K562 (cell line): ENCODE measurements around the gene CFAP58. TPM values are rescaled to one million over a fixed set of nuclear protein-coding genes. Genes with fewer than 3 reads are reported as not detected.

Source experiments
- ATAC-seq: fragments of 200-7000 bp; cut with Tn5 transposase; 3 replicates; pipeline ENCODE4 v1.9.1; 2020; ENCODE audit warnings: moderate library complexity
- BruUV-seq: library from RNA; stranded (reverse); fragments of 400-500 nt; replicated peaks from 2 replicates; lab custom pipeline; 2021; lab: Mats Ljungman, UMichigan
- CTCF ChIA-PET: fragments of 300-600 bp; formaldehyde crosslinking; extraction: SDS; loops from one replicate; lab custom pipeline; 2021; ENCODE audit warnings: low intra/inter-chr PET ratio; lab: Yijun Ruan, JAX
- POLR2A ChIA-PET: fragments of 300-600, 350-650 bp; sonication (Branson Sonifier 250); formaldehyde crosslinking; extraction: SDS; loops from one replicate; lab custom pipeline; 2021; ENCODE audit warnings: antibody characterized with exemption, inconsistent platforms; lab: Yijun Ruan, JAX
- DNase-seq, 4 experiments: peaks; one replicate each; pipeline versions ENCODE4 v3.0.0 to v3.0.0-alpha.2; 2011 to 2018; ENCODE audit warnings: low spot score in 3 of 4, mixed read lengths in 3 of 4; ENCODE audit errors: extremely low read depth in 1 of 4
- FAIRE-seq: peaks from 2 replicates; lab custom pipeline; 2011; peaks lifted over from hg19 to GRCh38; lab: Jason Lieb, UNC
- H2AFZ ChIP-seq: 2 replicates; pipeline ENCODE4 v1.6.0; 2011; ENCODE audit warnings: low read depth, low read length, control low read depth, inconsistent platforms
- H3K27ac ChIP-seq: fragments of 200-600 bp; 3 replicates; pipeline ENCODE4 v1.8.0; 2011; ENCODE audit warnings: low read depth, mild to moderate bottlenecking, control low read depth, inconsistent platforms, low read length, moderate library complexity, mixed read lengths; ENCODE audit errors: extremely low read depth
- H3K27me3 ChIP-seq, 2 experiments: fragments of 300-600 bp in 1 of 2; 2 replicates in 1 of 2; 3 replicates in 1 of 2; pipeline versions ENCODE4 v1.6.0 to v1.8.0; 2011; ENCODE audit warnings: inconsistent platforms in 2 of 2, low read length in 2 of 2, mild to moderate bottlenecking in 1 of 2, mixed read lengths in 1 of 2, moderate library complexity in 1 of 2; ENCODE audit not compliant: control insufficient read depth in 2 of 2, insufficient read depth in 2 of 2
- H3K36me3 ChIP-seq: fragments of 300-600 bp; 3 replicates; pipeline ENCODE4 v1.8.0; 2011; ENCODE audit warnings: mild to moderate bottlenecking, low read length, inconsistent platforms; ENCODE audit not compliant: control insufficient read depth, insufficient read depth
- H3K4me1 ChIP-seq, 2 experiments: fragments of 200-600 bp in 1 of 2; replicated peaks in 1 of 2; 2 replicates in 1 of 2; 3 replicates in 1 of 2; pipeline versions ENCODE4 v1.5.1 to v1.8.0; 2011; ENCODE audit warnings: inconsistent platforms in 2 of 2, low read length in 2 of 2, mild to moderate bottlenecking in 1 of 2, mixed read lengths in 1 of 2, moderate library complexity in 1 of 2; ENCODE audit not compliant: control insufficient read depth in 2 of 2, insufficient read depth in 2 of 2
- H3K4me2 ChIP-seq: 2 replicates; pipeline ENCODE4 v1.6.1; 2011; ENCODE audit warnings: low read length, control low read depth, inconsistent platforms, mixed read lengths; ENCODE audit not compliant: insufficient read depth
- H3K4me3 ChIP-seq: fragments of 200-600 bp; sonication (generic), shearing (Covaris generic); 2 replicates; pipeline ENCODE4 v1.5.1; 2016; ENCODE audit warnings: control low read depth, inconsistent platforms
- H3K79me2 ChIP-seq: fragments of 200-600 bp; 3 replicates; pipeline ENCODE4 v1.8.0; 2011; ENCODE audit warnings: low read length, inconsistent platforms; ENCODE audit not compliant: control insufficient read depth, insufficient read depth
- H3K9ac ChIP-seq, 2 experiments: 2 replicates each; pipeline versions ENCODE4 v1.6.0 to v1.6.1; 2011; ENCODE audit warnings: low read depth in 2 of 2, low read length in 2 of 2, control low read depth in 1 of 2, inconsistent platforms in 1 of 2, mild to moderate bottlenecking in 1 of 2, mixed read lengths in 1 of 2; ENCODE audit not compliant: insufficient read depth in 1 of 2
- H3K9me1 ChIP-seq: one replicate; pipeline ENCODE4 v1.6.0; 2011; ENCODE audit warnings: inconsistent platforms, mild to moderate bottlenecking, low read length, moderate library complexity; ENCODE audit not compliant: control insufficient read depth, insufficient read depth
- H3K9me3 ChIP-seq: replicated peaks from 2 replicates; pipeline ENCODE4 v1.5.1; 2011; ENCODE audit warnings: low read depth, low read length, inconsistent platforms; ENCODE audit not compliant: control insufficient read depth, insufficient read depth
- H4K20me1 ChIP-seq: replicated peaks from 2 replicates; pipeline ENCODE4 v1.6.1; 2011; ENCODE audit warnings: low read length, inconsistent platforms, mixed read lengths; ENCODE audit not compliant: control insufficient read depth, insufficient read depth
- KLF13 ChIP-seq: fragments of 450-650 bp; IDR thresholded peaks from 2 replicates; pipeline ENCODE4 v1.6.1; 2016; ENCODE audit warnings: missing genetic modification characterization, low read depth, mild to moderate bottlenecking, missing compliant biosample characterization, moderate library complexity, borderline replicate concordance
- RBFOX2 ChIP-seq: fragments of 200-400 bp; formaldehyde crosslinking; IDR thresholded peaks from 2 replicates; pipeline ENCODE4 v1.6.1; 2017; ENCODE audit warnings: low read depth, mild to moderate bottlenecking, low read length, moderate library complexity
- WGBS: fragments of 100-300 bp; shearing (Covaris generic); methylation state at CpG from one replicate; pipeline ENCODE4 v1.1.6; 2016; ENCODE audit warnings: low coverage, mixed read lengths; ENCODE audit not compliant: insufficient coverage; ENCODE audit errors: missing lambda C conversion rate; 5-methylcytosine and 5-hydroxymethylcytosine counted together
- in situ Hi-C: fragments of 300-500 bp; cut with MboI; formaldehyde crosslinking; loops from 4 replicates; pipeline ENCODE4 v1.15.0; 2018; ENCODE audit warnings: inconsistent platforms, mixed read lengths
- intact Hi-C: fragments of 100-400 bp; cut with micrococcal nuclease; formaldehyde crosslinking; loops from 2 replicates; pipeline ENCODE4 v1.14.2; 2022
- polyA plus RNA-seq, 8 experiments: library from polyadenylated mRNA; depleted of rRNA in 4 of 8; stranded (reverse) in 5 of 8; unstranded in 3 of 8; fragments of >200 nt; fragmentation: Nextera tagmentation in 2 of 8; fragmentation: Illumina TruSeq in 1 of 8; extraction: Ambion mirVana in 2 of 8; extraction: Trizol in 1 of 8; gene quantifications; 2 replicates each; pipeline versions ENCODE4 v1.2.1 to v1.2.3, GENCODE V29; 2011 to 2014; ENCODE audit warnings: inconsistent platforms in 1 of 8, missing spikeins in 1 of 8
- total RNA-seq, 7 experiments: library from RNA; depleted of rRNA in 6 of 7; stranded (reverse); fragments of >200 nt in 6 of 7; fragmentation: Illumina TruSeq in 2 of 7; extraction: Trizol in 2 of 7; gene quantifications; 2 replicates each; pipeline versions ENCODE4 v1.2.1 to v1.2.3, GENCODE V29; 2011 to 2021; ENCODE audit warnings: low replicate concordance in 1 of 7

The CFAP58 gene
- total and polyA plus RNA-seq, 9 of the 15 experiments (the other 6 are each of a cell fraction or from before 2014, with no cell fraction given) = 0.08 to 2.0 (median 0.71) TPM

- peaks cover 24% of the 10 kb centered on the region for H3K9me1 ChIP-seq
- no peaks in the 10 kb centered on the region for H3K27me3 ChIP-seq
- H3K4me2 ChIP-seq = no peak overlapping the region
- H3K9ac ChIP-seq = peak overlapping the region in 1 of 2 experiments; percentile 26; a peak in 1 of 4 replicates
- FAIRE-seq = no peak
- no peak overlapping the region for H3K27ac ChIP-seq
- CTCF ChIA-PET = no interaction called here
- in situ Hi-C loops = no loop called here
- no TSS peak for BruUV-seq
- TF ChIP-seq RBFOX2 = peak; percentile 27; the same call in 1 of the 2 replicates
- no peak for TF ChIP-seq KLF13 (tag)
- TF ChIP-seq, all 486 proteins: peak for 1
- Histone ChIP-seq H3K36me3 (peaks cover 71% of the 10 kb centered on the region; the same call in 2 of the 3 replicates), H3K9me3 (no peaks in the 10 kb centered on the region), H2AFZ (no peak overlapping the region), H3K4me3 (no peak overlapping the region), H4K20me1 (peaks cover 81% of the 10 kb centered on the region), H3K4me1 (peaks cover 29 to 37% of the 10 kb centered on the region in 2 experiments), H3K79me2 (peaks cover 100% of the 10 kb centered on the region)
- no peak for DNase-seq
- no peak for ATAC-seq
- POLR2A ChIA-PET = interaction anchor here (0.7 to 1.0 kb wide), 2 partner anchors 8 to 22 kb away, joined by 3 to 4 read pairs; no protein-coding TSS in a partner anchor
- intact Hi-C loops = no loop called here
- 88% methylated on average over 10 of the region's 28 CpGs for WGBS
Observed at GRCh38 chr10:104325436-104326435, 27.9 kb upstream of the CFAP58 start.
